Mucosa of descending colon (tissue), 3 donors: ENCODE data around the gene AOPEP. TPM values are rescaled to one million over a fixed set of nuclear protein-coding genes. Genes with fewer than 3 reads are reported as not detected.
A peak's percentile ranks its signal among the peaks of the same experiment; 100 is the strongest.

Experiments used
- ATAC-seq: fragments of 200-7000 bp; cut with Tn5 transposase; one replicate; pipeline ENCODE4 v1.9.1; 2020; ENCODE audit warnings: mild to moderate bottlenecking, moderate library complexity
- DNase-seq, 3 donors: peaks; one replicate each; pipeline ENCODE4 v3.0.0-alpha.2; 2020
- H3K36me3 ChIP-seq: fragments of 200-600 bp; one replicate; pipeline ENCODE4 v1.8.0; 2021; ENCODE audit warnings: low read depth, mild to moderate bottlenecking
- H3K4me1 ChIP-seq: fragments of 200-600 bp; one replicate; pipeline ENCODE4 v1.8.0; 2021; ENCODE audit warnings: low read depth, mild to moderate bottlenecking
- H3K4me3 ChIP-seq: fragments of 200-600 bp; one replicate; pipeline ENCODE4 v1.8.0; 2021; ENCODE audit warnings: mild to moderate bottlenecking
- H3K9me3 ChIP-seq: fragments of 200-600 bp; one replicate; pipeline ENCODE4 v1.8.0; 2021; ENCODE audit warnings: mild to moderate bottlenecking
- intact Hi-C, 2 donors: fragments of 100-400 bp; cut with DNase I in 1 of 2; cut with micrococcal nuclease in 1 of 2; formaldehyde crosslinking; loops; one replicate each; pipeline versions ENCODE4 v1.11.0 to v1.11.1; 2022; cut with DNase I, micrococcal nuclease
- total RNA-seq, 3 donors: library from RNA; stranded (reverse); fragmentation: NEBNext Ultra II Directional in 2 of 3; extraction: Animal tissue kit (Norgen Biotek cat#: 25700) in 2 of 3; gene quantifications; one replicate each; pipeline versions ENCODE4 v1.2.1 to v1.2.4, GENCODE V29; 2021 to 2023
- TF ChIP-seq, protein P1 (sequence below): fragments of 200-600 bp; IDR thresholded peaks from one replicate; pipeline ENCODE4 v1.8.0; 2022; ENCODE audit warnings: antibody characterized with exemption, mild to moderate bottlenecking
- donor health status: DM: no; HTN: no; CAD: no; lungs with moderate emphysema.
- donor health status: DM: no; HTN: no; CAD: no.
- donor health status: DM: no; HTN: yes; CAD: no.

Gene AOPEP
- total RNA-seq, 3 donors from 2014 or later = 47.5 to 102 (median 57.8) TPM

DNA sequence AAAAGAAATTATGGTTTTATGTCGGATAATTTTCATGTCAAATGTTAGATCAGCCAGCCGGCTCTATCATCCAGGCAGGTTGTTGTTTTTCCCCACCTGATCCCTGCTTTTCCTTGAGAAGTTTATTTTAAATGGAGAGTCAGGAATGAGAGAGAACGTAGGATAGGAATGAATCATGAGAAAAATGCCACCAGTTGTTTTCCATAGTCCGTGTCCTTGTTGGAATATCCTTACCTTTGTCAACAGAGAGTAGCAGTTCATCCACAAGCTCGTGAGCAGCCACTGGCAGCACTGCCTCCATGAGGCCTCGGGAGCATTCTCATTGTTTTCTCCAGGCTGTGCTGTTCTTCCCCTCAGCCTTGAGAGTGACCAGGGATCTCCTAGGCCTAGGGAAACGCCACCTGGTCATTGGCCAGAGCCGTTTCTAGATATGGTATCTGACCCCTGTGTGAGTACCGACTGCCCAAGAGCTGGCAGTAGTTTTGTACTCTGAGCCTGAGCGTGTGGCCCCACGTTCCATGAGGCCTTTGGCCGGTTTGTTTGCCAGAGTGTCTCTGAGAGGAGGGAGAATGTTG is 297.7 kb downstream of the AOPEP start:
- TF ChIP-seq, protein P1, sequence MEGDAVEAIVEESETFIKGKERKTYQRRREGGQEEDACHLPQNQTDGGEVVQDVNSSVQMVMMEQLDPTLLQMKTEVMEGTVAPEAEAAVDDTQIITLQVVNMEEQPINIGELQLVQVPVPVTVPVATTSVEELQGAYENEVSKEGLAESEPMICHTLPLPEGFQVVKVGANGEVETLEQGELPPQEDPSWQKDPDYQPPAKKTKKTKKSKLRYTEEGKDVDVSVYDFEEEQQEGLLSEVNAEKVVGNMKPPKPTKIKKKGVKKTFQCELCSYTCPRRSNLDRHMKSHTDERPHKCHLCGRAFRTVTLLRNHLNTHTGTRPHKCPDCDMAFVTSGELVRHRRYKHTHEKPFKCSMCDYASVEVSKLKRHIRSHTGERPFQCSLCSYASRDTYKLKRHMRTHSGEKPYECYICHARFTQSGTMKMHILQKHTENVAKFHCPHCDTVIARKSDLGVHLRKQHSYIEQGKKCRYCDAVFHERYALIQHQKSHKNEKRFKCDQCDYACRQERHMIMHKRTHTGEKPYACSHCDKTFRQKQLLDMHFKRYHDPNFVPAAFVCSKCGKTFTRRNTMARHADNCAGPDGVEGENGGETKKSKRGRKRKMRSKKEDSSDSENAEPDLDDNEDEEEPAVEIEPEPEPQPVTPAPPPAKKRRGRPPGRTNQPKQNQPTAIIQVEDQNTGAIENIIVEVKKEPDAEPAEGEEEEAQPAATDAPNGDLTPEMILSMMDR = no peak
- intact Hi-C loops = loop anchor here in 1 of 2 donors (10.0 kb wide), 1 partner anchor 239 kb away; no protein-coding TSS in a partner anchor
- ATAC-seq = peak; percentile 15
- Histone ChIP-seq H3K36me3 (no peaks in the 10 kb centered on the region), H3K4me3 (no peak overlapping the region), H3K9me3 (no peaks in the 10 kb centered on the region), H3K4me1 (peaks cover 28% of the 10 kb centered on the region)
- DNase-seq = no peak

DNA sequence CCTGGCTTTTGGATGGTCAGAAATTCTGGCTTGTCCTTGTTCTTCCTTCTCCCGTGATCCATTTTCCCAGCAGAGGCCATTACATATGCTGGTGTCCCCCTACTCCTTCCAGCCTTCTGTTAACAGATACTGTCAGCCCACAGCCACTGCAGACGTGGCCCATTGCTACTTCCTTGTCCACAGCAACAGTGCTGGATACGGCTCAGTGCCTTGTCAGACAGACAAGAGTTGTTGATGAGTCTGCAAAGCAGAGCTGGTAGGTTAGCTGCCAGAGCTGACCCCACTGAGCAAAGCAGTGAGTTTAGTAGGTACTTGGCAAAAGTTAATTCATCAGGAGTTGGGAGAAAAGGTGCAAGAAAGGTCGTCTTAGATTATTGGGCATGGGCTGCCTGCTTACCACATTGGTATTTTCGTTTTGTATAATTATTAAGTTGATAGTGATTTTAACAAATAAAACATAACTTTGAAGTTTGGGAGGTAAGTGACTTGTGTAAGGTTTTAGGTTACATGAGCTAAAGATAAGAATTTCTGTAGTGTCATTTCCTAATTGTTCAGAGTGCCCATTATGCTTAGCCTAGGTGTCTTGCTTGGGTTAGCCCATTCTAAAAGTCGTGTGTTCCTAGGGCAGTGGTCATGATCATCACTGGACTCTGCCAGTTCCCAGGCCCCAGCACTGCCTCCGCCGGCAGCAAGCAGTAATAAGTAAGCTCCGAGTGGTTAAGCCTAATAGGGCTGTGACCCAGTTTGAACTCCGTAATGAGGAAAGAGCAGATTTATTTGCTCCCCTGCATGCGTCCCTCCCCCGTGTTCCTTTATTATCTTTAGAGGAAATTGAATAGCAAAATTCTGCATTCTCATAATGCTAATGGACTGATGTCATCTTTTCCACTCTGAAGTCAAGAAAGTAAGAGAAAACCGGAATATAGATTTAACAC is 299.0 kb downstream of the AOPEP start:
- peak; percentile 68 to 77 (median 70) for DNase-seq
- peak; percentile 94 for ATAC-seq
- no peak overlapping the region for H3K4me3 ChIP-seq
- no peaks in the 10 kb centered on the region for H3K9me3 ChIP-seq
- H3K4me1 ChIP-seq = peaks cover 28% of the 10 kb centered on the region
- TF ChIP-seq, protein P1 = no peak
- intact Hi-C loops = loop anchor here in 1 of 2 donors (10.0 kb wide), 1 partner anchor 241 kb away; no protein-coding TSS in a partner anchor
- H3K36me3 ChIP-seq = no peaks in the 10 kb centered on the region

DNA sequence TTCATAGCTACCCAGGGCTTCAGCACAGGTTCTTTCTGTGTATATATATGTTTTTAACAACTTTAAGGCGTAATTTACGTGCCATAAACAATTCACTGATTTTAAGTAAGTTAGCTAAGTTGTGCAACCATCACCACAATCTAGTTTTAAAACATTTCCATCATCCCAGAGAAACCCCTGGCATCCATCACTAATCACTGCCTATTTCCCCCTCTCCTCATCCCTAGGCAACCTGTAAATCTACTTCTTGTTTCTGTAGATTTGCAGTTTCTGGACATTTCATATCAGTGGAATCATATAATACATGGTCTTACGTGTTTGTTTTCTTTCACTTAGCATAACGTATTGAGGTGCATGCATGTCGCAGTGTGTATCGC is 299.6 kb downstream of the AOPEP start:
- Histone ChIP-seq H3K36me3 (no peaks in the 10 kb centered on the region), H3K4me1 (peaks cover 28% of the 10 kb centered on the region), H3K4me3 (no peak overlapping the region), H3K9me3 (no peaks in the 10 kb centered on the region)
- TF ChIP-seq, protein P1 = no peak
- DNase-seq = no peak
- no peak for ATAC-seq
- intact Hi-C loops = loop anchor here in 1 of 2 donors (10.0 kb wide), 1 partner anchor 241 kb away; no protein-coding TSS in a partner anchor

DNA sequence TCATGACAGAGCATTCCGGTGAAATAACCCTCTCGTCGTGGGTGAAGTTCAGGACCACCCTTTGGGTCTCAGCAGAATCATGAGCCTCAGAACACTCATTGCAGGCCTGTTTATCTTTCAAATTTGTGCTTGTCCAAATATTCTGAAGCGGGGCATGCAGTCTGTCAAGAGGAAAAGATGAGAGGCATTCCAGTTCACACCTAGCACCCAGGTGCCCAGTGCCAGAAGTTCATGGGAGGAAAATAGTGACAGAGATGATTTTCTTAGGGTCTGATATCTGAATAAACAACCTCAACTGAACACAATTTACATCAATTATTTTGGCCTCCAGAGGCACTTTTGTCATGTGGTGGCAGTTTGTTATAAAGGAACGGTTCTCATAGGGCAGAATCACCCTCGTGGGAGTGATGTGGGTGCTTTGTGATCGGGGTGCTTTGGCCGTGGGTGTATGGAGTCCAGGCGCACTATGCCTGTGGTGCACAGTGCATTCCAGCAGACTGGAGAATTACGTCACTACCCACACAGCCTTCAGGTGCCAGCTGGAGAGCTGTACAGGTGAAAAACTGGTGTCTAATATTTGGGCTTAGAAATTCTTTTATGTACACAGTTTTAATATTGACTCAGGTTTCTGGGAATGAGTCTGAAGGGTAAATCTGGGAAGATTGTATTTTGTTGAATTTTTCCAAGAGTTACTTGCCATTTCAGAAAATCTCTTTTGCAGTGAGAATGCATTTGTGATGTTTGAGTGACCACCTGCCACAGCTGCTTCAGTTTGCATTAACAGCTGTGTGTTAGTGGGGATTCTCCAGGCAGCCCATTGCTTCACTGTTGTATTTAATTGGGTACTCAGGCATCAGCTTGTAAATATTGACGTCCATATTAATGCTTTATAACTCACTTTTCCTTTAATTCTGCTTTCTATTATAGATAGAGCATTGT is 301.7 kb downstream of the AOPEP start:
- intact Hi-C loops = loop anchor here in 1 of 2 donors (10.0 kb wide), 1 partner anchor 243 kb away; no protein-coding TSS in a partner anchor
- Histone ChIP-seq H3K9me3 (no peaks in the 10 kb centered on the region), H3K4me1 (peaks cover 46% of the 10 kb centered on the region), H3K4me3 (no peak overlapping the region), H3K36me3 (no peaks in the 10 kb centered on the region)
- DNase-seq (no peak), ATAC-seq (no peak)
- TF ChIP-seq, protein P1 = no peak

DNA sequence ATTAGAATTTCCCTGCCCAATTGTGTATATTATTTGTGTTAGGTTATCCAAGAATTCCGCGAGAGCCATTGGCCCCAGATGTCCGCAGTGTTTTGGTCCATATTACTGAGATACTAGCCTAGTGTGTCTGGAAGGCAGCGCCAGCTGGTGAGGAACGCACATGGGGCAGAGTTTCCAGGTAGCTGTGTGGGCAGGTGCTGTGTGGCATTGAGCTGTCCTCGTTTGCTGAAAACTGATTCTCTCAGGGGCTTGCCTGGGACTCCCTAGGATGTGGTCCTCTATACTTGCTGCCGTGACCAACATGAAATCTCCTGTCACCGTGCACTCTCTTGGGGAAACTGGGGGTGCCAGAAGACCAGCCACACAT is 302.3 kb downstream of the AOPEP start:
- ATAC-seq = no peak

More for the DNA sequence above, 302.3 kb downstream of the AOPEP start:
- DNase-seq = no peak
- Histone ChIP-seq H3K9me3 (no peaks in the 10 kb centered on the region), H3K36me3 (no peaks in the 10 kb centered on the region), H3K4me1 (peaks cover 41% of the 10 kb centered on the region), H3K4me3 (no peak overlapping the region)
- intact Hi-C loops = loop anchor here in 1 of 2 donors (10.0 kb wide), 1 partner anchor 244 kb away; no protein-coding TSS in a partner anchor
- TF ChIP-seq, protein P1 = no peak
